Lung (tissue), 12 donors: ENCODE measurements around the gene PHF21A. TPM values are rescaled to one million over a fixed set of nuclear protein-coding genes. Genes with fewer than 3 reads are reported as not detected.

Source experiments
- ATAC-seq: fragments of 200-7000 bp; cut with Tn5 transposase; one replicate; pipeline ENCODE4 v1.9.1; 2020; ENCODE audit warnings: moderate number of reproducible peaks; ENCODE audit not compliant: insufficient read depth, low FRiP score
- DNase-seq, 3 donors: peaks; one replicate each; pipeline ENCODE4 v3.0.0-alpha.2; 2013 to 2017
- H3K27ac ChIP-seq, 2 donors: one replicate each; pipeline ENCODE4 v1.5.1; 2013; ENCODE audit warnings: mild to moderate bottlenecking in 2 of 2, moderate library complexity in 2 of 2, control low read depth in 1 of 2, inconsistent platforms in 1 of 2, low read depth in 1 of 2, low read length in 1 of 2
- H3K27me3 ChIP-seq, 3 donors: one replicate each; pipeline ENCODE4 v1.5.1; 2013; ENCODE audit warnings: low read length in 2 of 3; ENCODE audit not compliant: control insufficient read depth in 3 of 3, insufficient read depth in 3 of 3
- H3K36me3 ChIP-seq, 4 donors: one replicate each; pipeline ENCODE4 v1.5.1; 2013; ENCODE audit warnings: low read length in 4 of 4, mild to moderate bottlenecking in 1 of 4, moderate library complexity in 1 of 4; ENCODE audit not compliant: control insufficient read depth in 4 of 4, insufficient read depth in 4 of 4
- H3K4me1 ChIP-seq, 5 donors: one replicate each; pipeline ENCODE4 v1.5.1; 2013; ENCODE audit warnings: low read length in 5 of 5, mild to moderate bottlenecking in 2 of 5, moderate library complexity in 1 of 5; ENCODE audit not compliant: control insufficient read depth in 5 of 5, insufficient read depth in 5 of 5
- H3K4me3 ChIP-seq: one replicate; pipeline ENCODE4 v1.5.1; 2013; ENCODE audit warnings: mild to moderate bottlenecking, control low read depth, moderate library complexity
- H3K9ac ChIP-seq, 2 donors: one replicate each; pipeline ENCODE4 v1.5.1; 2013; ENCODE audit warnings: low read length in 2 of 2, control low read depth in 1 of 2; ENCODE audit not compliant: insufficient read depth in 1 of 2
- H3K9me3 ChIP-seq, 4 donors: one replicate each; pipeline ENCODE4 v1.5.1; 2013; ENCODE audit warnings: low read length in 3 of 4, mild to moderate bottlenecking in 1 of 4, moderate library complexity in 1 of 4; ENCODE audit not compliant: control insufficient read depth in 4 of 4, insufficient read depth in 3 of 4
- whole genome bisulfite sequencing, 2 donors: extraction: QIAGEN DNeasy Blood & Tissue Kit; methylation state at CpG; one replicate each; pipeline ENCODE4 v1.1.7; 2013; 5-methylcytosine and 5-hydroxymethylcytosine counted together
- polyA plus RNA-seq, 2 donors: library from polyadenylated mRNA; stranded (reverse); fragments of 200-250 nt; gene quantifications; one replicate each; pipeline ENCODE4 v1.2.1, GENCODE V29; 2013
- total RNA-seq, 2 donors: library from RNA; depleted of rRNA in 1 of 2; stranded (reverse); fragments of >200 nt in 1 of 2; gene quantifications; one replicate each; pipeline ENCODE4 v1.2.1, GENCODE V29; 2014 to 2021
- TF ChIP-seq, protein P1 (sequence below): IDR thresholded peaks from 2 replicates; pipeline ENCODE4 v1.5.1; 2012; ENCODE audit warnings: mild to moderate bottlenecking; ENCODE audit errors: control extremely low read depth, extremely low read depth
- donor health status: control.
- donor health status: control.
- donor health status: Bipolar disorder and iron deficiency.
- donor health status: healthy.
- donor health status: DM: yes; HTN: yes; CAD: no.

Gene PHF21A
- total and polyA plus RNA-seq, 4 donors: 16.2 to 57.0 (median 29.9) TPM

DNA sequence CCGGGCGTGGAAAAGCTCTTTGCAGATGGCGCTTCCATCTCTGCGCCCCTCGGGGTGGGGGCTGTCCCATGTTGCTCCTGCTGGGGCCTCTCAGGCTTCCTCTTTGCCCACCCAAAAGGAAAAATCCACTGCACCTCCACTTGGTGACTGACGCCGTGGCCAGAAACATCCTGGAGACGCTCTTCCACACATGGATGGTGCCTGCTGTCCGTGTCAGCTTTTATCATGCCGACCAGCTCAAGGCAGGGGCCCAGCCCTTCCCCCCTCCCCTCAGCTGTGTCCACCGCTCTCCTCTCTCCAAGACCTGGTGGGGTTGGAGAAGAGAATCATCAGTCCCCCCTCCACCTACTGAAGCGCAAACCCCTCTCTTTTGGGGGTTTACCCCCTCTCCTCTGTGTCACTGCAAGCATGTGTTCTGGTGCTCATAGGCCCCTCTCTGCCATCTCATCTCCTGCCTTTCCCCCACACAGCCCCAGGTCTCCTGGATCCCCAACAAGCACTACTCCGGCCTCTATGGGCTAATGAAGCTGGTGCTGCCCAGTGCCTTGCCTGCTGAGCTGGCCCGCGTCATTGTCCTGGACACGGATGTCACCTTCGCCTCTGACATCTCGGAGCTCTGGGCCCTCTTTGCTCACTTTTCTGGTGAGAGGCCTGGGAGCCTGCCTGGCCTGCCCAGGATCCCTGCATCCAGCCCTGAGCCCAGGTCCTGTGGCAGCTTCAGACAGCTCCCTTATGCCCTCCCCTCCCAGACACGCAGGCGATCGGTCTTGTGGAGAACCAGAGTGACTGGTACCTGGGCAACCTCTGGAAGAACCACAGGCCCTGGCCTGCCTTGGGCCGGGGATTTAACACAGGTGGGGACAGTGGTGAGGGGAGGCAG, 197.0 kb downstream of the PHF21A start:
- H3K4me3 ChIP-seq: no peak overlapping the region
- no peak for ATAC-seq
- WGBS, 2 donors: 81 to 82% methylated on average over 22 of the region's 22 CpGs
- H3K4me1 ChIP-seq: peaks cover 0 to 16% (median 4%) of the 10 kb centered on the region in 5 donors
- H3K27me3 ChIP-seq: peaks cover 0 to 18% (median 9%) of the 10 kb centered on the region in 3 donors
- no peak for DNase-seq
- no peaks in the 10 kb centered on the region for H3K36me3 ChIP-seq
- TF ChIP-seq, protein P1, sequence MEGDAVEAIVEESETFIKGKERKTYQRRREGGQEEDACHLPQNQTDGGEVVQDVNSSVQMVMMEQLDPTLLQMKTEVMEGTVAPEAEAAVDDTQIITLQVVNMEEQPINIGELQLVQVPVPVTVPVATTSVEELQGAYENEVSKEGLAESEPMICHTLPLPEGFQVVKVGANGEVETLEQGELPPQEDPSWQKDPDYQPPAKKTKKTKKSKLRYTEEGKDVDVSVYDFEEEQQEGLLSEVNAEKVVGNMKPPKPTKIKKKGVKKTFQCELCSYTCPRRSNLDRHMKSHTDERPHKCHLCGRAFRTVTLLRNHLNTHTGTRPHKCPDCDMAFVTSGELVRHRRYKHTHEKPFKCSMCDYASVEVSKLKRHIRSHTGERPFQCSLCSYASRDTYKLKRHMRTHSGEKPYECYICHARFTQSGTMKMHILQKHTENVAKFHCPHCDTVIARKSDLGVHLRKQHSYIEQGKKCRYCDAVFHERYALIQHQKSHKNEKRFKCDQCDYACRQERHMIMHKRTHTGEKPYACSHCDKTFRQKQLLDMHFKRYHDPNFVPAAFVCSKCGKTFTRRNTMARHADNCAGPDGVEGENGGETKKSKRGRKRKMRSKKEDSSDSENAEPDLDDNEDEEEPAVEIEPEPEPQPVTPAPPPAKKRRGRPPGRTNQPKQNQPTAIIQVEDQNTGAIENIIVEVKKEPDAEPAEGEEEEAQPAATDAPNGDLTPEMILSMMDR: no peak
- H3K27ac ChIP-seq: no peak overlapping the region
- no peak overlapping the region for H3K9ac ChIP-seq
- no peaks in the 10 kb centered on the region for H3K9me3 ChIP-seq

DNA sequence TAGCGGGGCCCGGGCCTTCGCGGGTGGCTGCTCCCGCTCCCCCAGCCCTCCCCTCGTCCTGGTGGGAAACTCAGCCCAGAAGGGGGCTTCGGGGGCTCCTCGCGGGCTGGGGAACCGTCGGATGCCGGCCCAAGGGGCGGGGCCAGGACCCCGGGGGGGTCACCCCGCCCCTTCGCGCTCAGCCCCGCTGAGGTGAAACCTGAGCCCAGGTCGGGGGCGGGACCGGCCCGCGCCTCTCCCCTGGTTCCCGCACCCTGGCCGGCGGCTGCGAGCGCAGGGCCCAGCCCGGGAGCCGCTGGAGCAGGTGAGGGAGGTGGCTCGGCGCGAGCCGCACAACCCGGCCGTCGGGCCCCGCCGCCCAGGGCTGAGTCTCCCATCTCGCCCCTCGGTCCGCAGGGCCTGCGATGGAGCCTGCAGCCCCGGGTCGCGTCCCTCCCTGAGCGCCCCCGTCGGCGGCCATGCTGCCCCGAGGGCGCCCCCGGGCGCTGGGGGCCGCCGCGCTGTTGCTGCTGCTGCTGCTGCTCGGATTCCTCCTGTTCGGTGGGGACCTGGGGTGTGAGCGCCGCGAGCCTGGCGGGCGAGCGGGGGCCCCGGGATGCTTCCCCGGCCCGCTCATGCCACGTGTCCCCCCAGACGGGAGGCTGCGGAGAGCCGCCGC, 198.7 kb downstream of the PHF21A start, which contains the start of gene LARGE2:
Gene LARGE2 (plus strand): TSS at position 232 of the 658 bp plus-strand sequence. CDS start 227 bp downstream, at position 459.
- peak in 1 of 3 donors; percentile 56 for DNase-seq
- WGBS, 2 donors: 2% methylated on average over 43 to 73 of the region's 73 CpGs
- no peak within 1 kb of the TSS for H3K9ac ChIP-seq
- peaks cover 0 to 22% (median 4%) of the 10 kb centered on the region in 5 donors for H3K4me1 ChIP-seq
- TF ChIP-seq, protein P1: no peak
- ATAC-seq: peak; percentile 47
- peak within 1 kb of the TSS in 1 of 2 donors; percentile 85 for H3K27ac ChIP-seq
- peaks cover 0 to 18% (median 9%) of the 10 kb centered on the region in 3 donors for H3K27me3 ChIP-seq
- H3K4me3 ChIP-seq: no peak within 1 kb of the TSS
- no peaks in the 10 kb centered on the region for H3K9me3 ChIP-seq
- H3K36me3 ChIP-seq: no peaks in the 10 kb centered on the region

DNA sequence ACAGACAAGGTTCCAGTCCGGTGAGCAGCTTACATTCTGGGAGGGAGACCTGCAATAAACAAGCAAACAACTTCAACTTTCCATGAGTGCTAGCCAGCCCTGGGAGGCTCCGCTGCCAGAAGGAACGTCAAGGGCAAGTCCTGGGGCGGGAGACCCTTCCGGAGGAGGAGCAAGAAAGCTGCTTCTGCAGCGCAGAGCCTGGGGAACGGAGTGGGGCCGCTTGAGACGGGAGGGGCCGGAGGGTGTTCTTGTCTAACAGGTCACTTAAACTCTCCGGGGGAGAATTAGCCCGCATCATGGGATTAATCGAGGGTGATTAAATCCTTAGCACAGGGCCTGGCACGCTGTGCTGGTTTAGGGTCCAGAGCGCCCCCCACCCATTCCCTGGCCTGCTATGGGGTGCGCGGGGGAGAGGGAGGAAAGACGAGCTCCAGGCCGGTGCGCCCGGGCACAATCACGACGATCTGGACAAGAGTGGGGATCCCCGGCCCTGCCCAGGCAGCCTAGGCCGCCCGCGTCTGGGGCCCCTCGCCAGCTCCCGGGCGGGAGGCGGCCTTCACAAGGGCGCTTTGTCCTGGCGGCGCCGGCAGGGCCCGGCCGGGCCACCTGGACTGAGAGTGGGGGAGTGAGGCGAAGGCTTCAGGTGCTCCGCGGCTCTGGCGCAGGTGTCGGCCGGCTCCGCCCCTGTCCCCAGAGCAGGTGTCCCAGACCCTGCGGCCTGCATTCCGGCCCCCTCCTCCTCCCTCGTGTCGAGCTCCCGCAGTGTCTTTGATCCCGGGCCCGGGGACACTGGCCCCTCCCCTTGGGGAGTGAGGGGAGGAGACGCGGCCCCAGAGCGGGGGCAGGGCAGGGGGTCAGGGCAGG, 199.5 kb downstream of the PHF21A start:
- DNase-seq: peak; percentile 74 to 85 (median 82)
- peak; percentile 4 for ATAC-seq
- Histone ChIP-seq H3K4me1 (peaks cover 0 to 29% (median 4%) of the 10 kb centered on the region in 5 donors), H3K27me3 (peaks cover 0 to 18% (median 9%) of the 10 kb centered on the region in 3 donors), H3K9me3 (no peaks in the 10 kb centered on the region), H3K9ac (no peak overlapping the region), H3K27ac (peak overlapping the region in 1 of 2 donors; percentile 85), H3K36me3 (no peaks in the 10 kb centered on the region), H3K4me3 (no peak overlapping the region)
- TF ChIP-seq, protein P1: no peak
- WGBS, 2 donors: 33 to 41% methylated on average over 43 to 54 of the region's 54 CpGs
